NCI-H510A treated with DMSO at 0.1 percent for 48 hours (cell line): ENCODE data around the gene DDX24.
A peak's percentile ranks its signal among the peaks of the same experiment; 100 is the strongest.
"Not testable (repeated sequence)": the region's sequence is repeated elsewhere in the genome, so short reads cannot be mapped to it uniquely, and the experiment has no call there.

Experiments
- DNase-seq: peaks from one replicate; lab custom pipeline; 2025; lab: John Stamatoyannopoulos, UW

Gene DDX24

GRCh38 chr14:94077823-94078222 is 3.2 kb downstream of the DDX24 start:
- DNase-seq, result no peak

- DNase-seq, result no peak
Measured at GRCh38 chr14:94077111-94077821, 3.7 kb downstream of the DDX24 start.

- no peak for DNase-seq
Measured at GRCh38 chr14:94075008-94075407, 6.0 kb downstream of the DDX24 start.

- DNase-seq, result no peak
Measured at GRCh38 chr14:94074534-94074933, 6.5 kb downstream of the DDX24 start.

GRCh38 chr14:94072076-94072475 is 8.9 kb downstream of the DDX24 start:
- DNase-seq, result not testable (repeated sequence)

- DNase-seq, result peak; percentile 20
Measured at GRCh38 chr14:94066089-94066676, 14.8 kb downstream of the DDX24 start.

- DNase-seq, result no peak
Measured at GRCh38 chr14:94062344-94062940, 18.6 kb downstream of the DDX24 start.

GRCh38 chr14:94059998-94060397 is 21.0 kb downstream of the DDX24 start:
- DNase-seq, result no peak

- DNase-seq, result no peak
Measured at GRCh38 chr14:94058674-94059138, 22.3 kb downstream of the DDX24 start.

- DNase-seq, result no peak
Measured at GRCh38 chr14:94058128-94058673, 22.8 kb downstream of the DDX24 start.

- no peak for DNase-seq
Measured at GRCh38 chr14:94056579-94057308, 24.3 kb downstream of the DDX24 start.

GRCh38 chr14:94054936-94055335 is 26.1 kb downstream of the DDX24 start:
- no peak for DNase-seq

- no peak for DNase-seq
Measured at GRCh38 chr14:94054401-94054800, 26.6 kb downstream of the DDX24 start.

- no peak for DNase-seq
Measured at GRCh38 chr14:94052662-94053061, 28.3 kb downstream of the DDX24 start.

GRCh38 chr14:94052199-94052598 is 28.8 kb downstream of the DDX24 start:
- peak; percentile 55 for DNase-seq

GRCh38 chr14:94051779-94052178 is 29.2 kb downstream of the DDX24 start:
- no peak for DNase-seq

GRCh38 chr14:94051115-94051514 is 29.9 kb downstream of the DDX24 start:
- DNase-seq, result no peak

- no peak for DNase-seq
Measured at GRCh38 chr14:94050231-94050880, 30.6 kb downstream of the DDX24 start.

- no peak for DNase-seq
Measured at GRCh38 chr14:94049625-94050023, 31.4 kb downstream of the DDX24 start.

- DNase-seq, result no peak
Measured at GRCh38 chr14:94048691-94049624, 32.0 kb downstream of the DDX24 start.

GRCh38 chr14:94047581-94047980 is 33.4 kb downstream of the DDX24 start:
- no peak for DNase-seq
